GM21360 (cell line): Measurements from ENCODE around the gene LCN10.
"Not testable (repeated sequence)": the region's sequence is repeated elsewhere in the genome, so short reads cannot be mapped to it uniquely, and the experiment has no call there.

Experiments
- ATAC-seq: cut with Tn5 transposase; IDR thresholded peaks from one replicate; pipeline ENCODE4 v1.9.1; 2021; ENCODE audit warnings: mild to moderate bottlenecking, moderate library complexity; ENCODE audit not compliant: unreplicated experiment

Gene LCN10

GRCh38 chr9:136721339-136722092, 21.2 kb downstream of the LCN10 start:
- no peak for ATAC-seq

- no peak for ATAC-seq
These were observed 21.8 kb downstream of the LCN10 start for GRCh38 chr9:136720898-136721338.

- no peak for ATAC-seq
These were observed 22.4 kb downstream of the LCN10 start for GRCh38 chr9:136720251-136720897.

GRCh38 chr9:136719195-136719880, 23.4 kb downstream of the LCN10 start:
- no peak for ATAC-seq

- no peak for ATAC-seq
These were observed 24.2 kb downstream of the LCN10 start for GRCh38 chr9:136718345-136719194.

- ATAC-seq = no peak
These were observed 25.3 kb downstream of the LCN10 start for GRCh38 chr9:136717399-136717798.

- ATAC-seq = no peak
These were observed 27.9 kb downstream of the LCN10 start for GRCh38 chr9:136714893-136715274.

GRCh38 chr9:136714096-136714892, 28.4 kb downstream of the LCN10 start:
- ATAC-seq = no peak

GRCh38 chr9:136713550-136713949, 29.2 kb downstream of the LCN10 start:
- no peak for ATAC-seq

GRCh38 chr9:136712690-136713544, 29.8 kb downstream of the LCN10 start:
- ATAC-seq = no peak

- no peak for ATAC-seq
These were observed 30.7 kb downstream of the LCN10 start, which contains the start of gene DIPK1B for GRCh38 chr9:136711751-136712689. Gene DIPK1B (plus strand): TSS chr9:136712572. CDS start chr9:136712666, 94 bp downstream.

GRCh38 chr9:136711219-136711648, 31.5 kb downstream of the LCN10 start:
- not testable (repeated sequence) for ATAC-seq

- ATAC-seq = no peak
These were observed 32.2 kb downstream of the LCN10 start for GRCh38 chr9:136710543-136710942.

- ATAC-seq = no peak
These were observed 33.2 kb downstream of the LCN10 start for GRCh38 chr9:136709454-136710109.

- ATAC-seq = no peak
These were observed 34.8 kb downstream of the LCN10 start for GRCh38 chr9:136707849-136708517.

GRCh38 chr9:136707011-136707410, 35.7 kb downstream of the LCN10 start:
- ATAC-seq = no peak

- no peak for ATAC-seq
These were observed 37.2 kb downstream of the LCN10 start for GRCh38 chr9:136705564-136705963.
